Skin of body (tissue), 2 donors: ENCODE measurements around the gene ANO1. TPM values are rescaled to one million over a fixed set of nuclear protein-coding genes. Genes with fewer than 3 reads are reported as not detected.
"Not testable (repeated sequence)": the region's sequence is repeated elsewhere in the genome, so short reads cannot be mapped to it uniquely, and the experiment has no call there.

Experiments
- DNase-seq: peaks from one replicate; lab custom pipeline; 2025; lab: John Stamatoyannopoulos, UW
- total RNA-seq: library from RNA; depleted of rRNA; stranded (reverse); fragments of >200 nt; gene quantifications from one replicate; pipeline ENCODE4 v1.2.3, GENCODE V29; 2014

Gene ANO1
- total RNA-seq, 1 donor from 2014 or later: 6.8 TPM

- no peak for DNase-seq
Measured at GRCh38 chr11:70185348-70186055, 107.4 kb downstream of the ANO1 start.

DNA sequence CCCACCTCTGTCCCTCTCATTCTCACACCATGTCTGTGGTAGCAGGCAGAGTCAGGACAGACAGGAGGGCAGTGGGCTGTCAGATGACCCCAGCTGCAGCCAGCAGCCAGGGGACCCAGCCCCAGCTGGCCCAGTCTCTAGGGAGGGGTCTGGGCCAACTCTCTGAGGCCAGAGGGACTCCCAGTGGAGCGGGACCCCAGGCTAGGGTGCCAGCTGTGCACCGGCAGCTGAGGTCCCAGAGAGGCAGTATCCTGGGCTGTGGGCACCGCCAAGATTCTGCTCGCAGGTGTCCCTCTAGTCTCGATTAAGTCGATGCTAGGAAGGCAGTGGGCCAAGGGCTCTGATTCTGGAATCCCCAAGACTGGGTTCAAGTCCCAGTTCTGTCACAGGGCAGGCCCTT lies 108.3 kb downstream of the ANO1 start:
- DNase-seq: no peak

- DNase-seq: no peak
Measured at GRCh38 chr11:70186936-70187335, 108.8 kb downstream of the ANO1 start.

DNA sequence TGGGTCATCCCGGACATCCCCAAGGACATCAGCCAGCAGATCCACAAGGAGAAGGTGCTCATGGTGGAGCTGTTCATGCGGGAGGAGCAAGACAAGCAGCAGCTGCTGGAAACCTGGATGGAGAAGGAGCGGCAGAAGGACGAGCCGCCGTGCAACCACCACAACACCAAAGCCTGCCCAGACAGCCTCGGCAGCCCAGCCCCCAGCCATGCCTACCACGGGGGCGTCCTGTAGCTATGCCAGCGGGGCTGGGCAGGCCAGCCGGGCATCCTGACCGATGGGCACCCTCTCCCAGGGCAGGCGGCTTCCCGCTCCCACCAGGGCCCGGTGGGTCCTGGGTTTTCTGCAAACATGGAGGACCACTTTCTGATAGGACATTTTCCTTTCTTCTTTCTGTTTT lies 109.7 kb downstream of the ANO1 start:
- DNase-seq: no peak

GRCh38 chr11:70189622-70190021 lies 111.5 kb downstream of the ANO1 start:
- no peak for DNase-seq

- no peak for DNase-seq
Measured at GRCh38 chr11:70191495-70192140, 113.5 kb downstream of the ANO1 start.

DNA sequence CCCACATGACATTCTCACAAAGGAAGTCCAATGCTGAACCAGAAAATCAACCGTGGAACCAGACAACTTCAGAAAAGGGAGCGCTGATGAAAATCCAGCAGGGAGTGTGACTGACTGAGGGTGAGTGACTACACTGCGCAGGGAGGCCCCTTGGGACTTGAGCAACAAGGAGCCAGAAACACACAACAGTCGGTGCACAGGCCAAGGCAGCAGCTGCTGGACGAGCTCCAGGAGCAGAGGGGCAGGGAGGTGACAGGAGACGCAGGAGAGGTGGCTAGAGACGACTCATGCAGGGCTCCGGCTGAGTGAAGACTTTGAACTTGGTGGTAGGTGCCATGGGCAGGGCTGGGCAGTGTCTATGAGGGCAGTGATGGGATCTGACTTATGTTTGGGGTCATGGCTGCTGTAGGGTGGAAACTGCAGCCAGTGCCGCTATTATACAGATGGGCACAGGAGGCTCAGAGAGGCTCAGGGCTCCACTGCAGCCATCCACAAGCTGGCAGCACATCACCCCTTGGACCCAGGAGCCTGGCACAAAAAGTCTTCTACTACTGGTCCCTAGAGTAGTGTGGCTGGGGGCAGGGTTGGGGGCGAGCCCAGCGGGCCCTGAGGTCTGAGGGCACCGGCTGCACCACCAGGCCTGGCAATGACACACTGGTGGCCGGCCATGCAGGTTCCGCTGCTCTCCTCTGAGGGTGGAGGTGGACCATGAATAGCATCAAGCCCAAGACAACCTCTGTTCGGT lies 114.7 kb downstream of the ANO1 start:
- DNase-seq: no peak

- DNase-seq: no peak
Measured at GRCh38 chr11:70193411-70194292, 115.5 kb downstream of the ANO1 start.

DNA sequence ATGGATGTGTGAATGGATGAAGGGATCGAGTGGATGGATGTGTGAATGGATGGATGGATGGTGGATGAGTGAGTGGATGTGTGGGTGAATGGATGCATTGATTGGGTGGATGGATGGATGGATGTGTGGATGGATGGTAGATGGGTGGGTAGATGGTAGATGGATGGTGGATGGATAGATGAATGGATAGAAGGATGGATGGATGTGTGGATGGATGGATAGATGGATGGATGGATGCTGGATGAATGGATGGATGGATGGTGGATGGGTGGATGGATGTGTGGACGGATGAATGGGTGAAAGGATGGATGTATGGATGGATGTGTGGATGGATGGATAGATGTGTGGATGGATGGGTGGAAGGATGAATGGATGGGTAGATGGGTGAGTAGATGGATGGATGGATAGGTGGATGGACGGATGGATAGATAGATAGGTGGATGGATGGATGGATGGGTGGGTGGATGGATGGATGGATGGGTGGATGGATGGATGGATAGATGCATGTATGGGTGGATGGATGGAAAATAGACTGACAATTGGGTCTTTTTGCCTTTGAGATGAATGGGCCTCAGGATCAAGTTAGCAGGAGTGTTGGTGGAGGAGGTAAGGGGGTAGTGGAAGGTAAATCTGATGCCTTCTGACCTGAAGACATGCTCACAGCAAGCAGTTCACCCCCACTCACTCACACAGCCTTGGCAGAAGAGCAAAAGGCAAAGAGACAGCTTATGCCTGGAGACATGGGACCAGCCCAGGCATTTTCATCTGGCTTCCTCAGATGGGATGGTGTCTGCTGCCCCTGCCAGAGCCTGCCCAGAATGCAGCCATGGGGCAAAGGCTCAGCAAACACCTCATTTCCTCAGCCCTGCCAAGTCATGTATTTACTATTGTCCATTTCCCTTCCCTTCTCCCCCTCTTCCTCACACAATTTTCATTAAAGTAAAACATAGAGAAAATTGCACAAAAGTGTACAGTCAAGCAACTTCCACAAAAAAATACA lies 117.0 kb downstream of the ANO1 start:
- no peak for DNase-seq

DNA sequence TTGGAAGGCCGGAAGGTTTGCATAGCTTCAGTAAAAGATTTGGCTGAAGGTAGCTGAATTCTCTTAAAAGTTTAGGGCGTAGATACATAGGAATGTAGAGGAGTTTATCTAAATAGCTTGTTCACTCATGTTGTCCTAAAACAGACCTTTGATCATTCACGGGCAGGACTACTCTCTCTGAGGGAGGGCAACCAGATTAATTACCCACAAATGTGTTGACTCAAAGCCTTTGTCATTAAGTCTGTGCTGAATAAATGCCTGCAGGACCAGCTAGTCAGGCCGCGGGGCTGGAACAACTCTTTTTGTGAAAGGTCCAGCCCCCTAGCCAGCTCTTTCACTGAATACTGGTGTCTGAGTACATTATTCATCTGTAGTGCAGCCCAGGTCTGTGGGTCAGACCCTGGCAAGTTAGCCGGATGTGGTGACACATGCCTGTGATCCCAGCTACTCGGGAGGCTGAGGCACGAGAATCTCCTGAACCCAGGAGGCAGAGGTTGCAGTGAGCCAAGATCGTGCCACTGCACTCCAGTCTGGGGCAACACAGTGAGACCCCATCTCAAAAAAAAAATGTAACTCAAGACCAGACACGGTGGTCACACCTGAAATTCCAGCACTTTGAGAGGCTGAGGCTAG lies 122.2 kb downstream of the ANO1 start:
- DNase-seq: no peak

GRCh38 chr11:70201047-70201446 lies 122.9 kb downstream of the ANO1 start:
- not testable (repeated sequence) for DNase-seq

DNA sequence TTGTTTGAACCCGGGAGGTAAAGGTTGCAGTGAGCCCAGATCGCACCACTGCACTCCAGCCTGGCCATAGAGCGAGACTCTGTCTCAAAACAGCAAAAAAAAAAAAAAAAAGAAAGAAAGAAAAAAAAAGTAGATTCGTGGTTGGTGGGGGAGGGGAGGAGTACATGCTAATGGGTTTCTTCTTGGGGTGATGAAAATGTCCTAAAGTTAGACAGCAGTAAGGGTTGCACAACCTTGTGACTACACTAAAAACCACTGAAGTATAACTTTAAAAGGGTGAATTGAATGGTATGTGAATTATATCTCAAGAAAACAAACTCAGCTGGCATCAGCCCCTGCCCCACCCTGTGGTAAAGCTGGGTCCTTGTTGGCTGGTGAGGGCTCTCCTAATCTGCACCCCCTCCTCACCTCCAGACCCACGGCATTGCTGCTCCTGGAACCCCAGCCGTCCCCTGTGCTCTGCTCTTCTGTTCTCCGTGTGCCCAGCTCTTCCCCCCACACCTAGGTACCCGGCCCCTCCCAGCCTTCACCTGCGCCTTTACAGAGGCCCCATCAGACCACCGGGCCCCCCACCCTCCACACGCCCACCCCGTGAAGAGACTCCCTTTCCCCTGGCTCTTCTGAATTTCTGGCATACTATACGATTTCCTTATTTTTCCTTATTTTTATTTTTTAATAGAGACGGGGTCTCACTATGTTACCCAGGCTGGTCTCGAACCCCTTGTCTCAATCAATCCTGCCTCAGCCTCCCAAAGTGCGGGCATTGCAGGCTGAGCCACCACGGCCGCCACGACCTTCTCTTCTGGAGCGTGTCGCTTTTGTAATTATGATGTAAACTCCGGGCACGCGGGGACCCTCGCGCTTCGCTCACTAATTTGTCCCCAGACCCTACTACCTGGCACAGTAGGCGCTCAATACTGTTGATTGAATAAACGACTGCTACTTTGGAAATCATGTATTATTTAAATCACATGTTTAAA lies 124.1 kb downstream of the ANO1 start:
- DNase-seq: no peak

- peak; percentile 84 for DNase-seq
Measured at GRCh38 chr11:70202920-70203750, 125.0 kb downstream of the ANO1 start, which contains the start of gene FADD. Gene FADD, plus strand, starts transcription at chr11:70203296. Its CDS starts 164 bp downstream, at chr11:70203460.

DNA sequence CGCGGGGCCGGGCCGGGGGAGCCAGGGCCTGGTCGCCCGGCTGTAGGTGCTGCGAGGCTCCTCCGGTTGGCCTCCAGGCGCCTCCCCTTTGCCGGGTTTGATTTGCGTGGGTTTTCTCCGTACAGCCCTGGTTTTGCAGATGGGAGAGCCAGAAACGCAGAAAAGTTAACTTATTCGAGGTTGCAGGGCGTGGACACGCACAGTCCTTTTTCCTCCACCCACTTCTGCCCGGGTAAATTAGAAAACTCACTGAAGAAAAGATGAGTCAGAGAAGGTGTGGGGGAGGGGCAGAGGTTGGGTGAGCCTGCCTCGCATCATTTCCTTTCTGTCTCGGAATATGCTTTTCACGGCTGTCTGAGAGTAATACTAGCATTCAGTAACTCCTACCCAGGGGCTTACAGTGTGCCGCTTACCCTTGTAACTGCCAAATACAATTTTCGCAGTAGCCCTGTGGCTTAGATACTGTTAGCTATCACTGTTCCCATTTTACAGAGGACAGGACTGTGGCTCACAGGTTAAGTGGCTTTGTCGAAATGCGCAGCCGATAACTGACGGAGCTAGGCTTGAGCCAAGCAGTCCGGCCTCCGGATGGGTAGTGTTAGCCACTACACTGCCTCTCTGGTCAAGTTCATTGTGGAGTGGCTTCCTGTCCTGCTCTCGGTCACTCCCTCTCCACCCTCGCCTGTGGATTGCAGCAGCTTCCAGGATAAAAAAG lies 125.8 kb downstream of the ANO1 start:
- DNase-seq: no peak

DNA sequence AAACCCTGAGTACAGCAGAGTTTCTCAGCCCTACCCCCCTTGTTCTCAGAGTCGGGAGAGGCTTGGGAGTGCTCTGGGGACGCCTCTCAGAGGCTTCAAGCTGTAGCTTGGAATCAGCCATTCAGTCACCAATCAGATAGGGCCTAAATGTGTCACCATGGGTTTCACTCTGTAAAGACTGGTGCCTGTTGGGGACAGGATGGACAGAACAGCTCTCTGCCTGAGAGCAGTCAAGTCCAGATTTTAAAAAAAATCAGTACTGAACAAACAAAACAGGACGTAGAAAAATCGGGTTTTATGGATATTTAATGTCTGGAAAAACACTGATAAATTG lies 126.3 kb downstream of the ANO1 start:
- no peak for DNase-seq

- no peak for DNase-seq
Measured at GRCh38 chr11:70205049-70205725, 127.1 kb downstream of the ANO1 start.
